Gastroesophageal sphincter (tissue), 4 donors: ENCODE measurements around the gene FZR1. TPM values are rescaled to one million over a fixed set of nuclear protein-coding genes. Genes with fewer than 3 reads are reported as not detected.

Experiments used
- ATAC-seq: fragments of 150-250 bp; one replicate; pipeline ENCODE4 v1.9.1; 2016; ENCODE audit warnings: mild to moderate bottlenecking, moderate library complexity
- H3K27ac ChIP-seq, 4 donors: fragments of 200-600 bp; sonication (generic) in 3 of 4; 1 replicate in 3 of 4; 2 replicates in 1 of 4; pipeline ENCODE4 v1.5.1; 2016 to 2019
- H3K27me3 ChIP-seq: fragments of 200-600 bp; sonication (generic); one replicate; pipeline ENCODE4 v1.5.1; 2019
- H3K36me3 ChIP-seq, 2 donors: fragments of 200-600 bp; sonication (generic); one replicate each; pipeline ENCODE4 v1.5.1; 2019; ENCODE audit warnings: control low read depth in 1 of 2
- H3K4me1 ChIP-seq, 3 donors: fragments of 200-600 bp; sonication (generic); 1 replicate in 2 of 3; 2 replicates in 1 of 3; pipeline ENCODE4 v1.5.1; 2016 to 2019; ENCODE audit warnings: control low read depth in 2 of 3
- H3K4me3 ChIP-seq, 2 donors: fragments of 200-600 bp; sonication (generic); one replicate each; pipeline ENCODE4 v1.5.1; 2019; ENCODE audit warnings: mild to moderate bottlenecking in 1 of 2, moderate library complexity in 1 of 2
- H3K9me3 ChIP-seq, 3 donors: fragments of 200-600 bp; sonication (generic); one replicate each; pipeline ENCODE4 v1.5.1; 2017 to 2019; ENCODE audit warnings: control low read depth in 2 of 3
- EP300 ChIP-seq: sonication (generic); formaldehyde crosslinking; IDR thresholded peaks from one replicate; pipeline ENCODE4 v1.6.1; 2017; ENCODE audit warnings: antibody characterized with exemption, mild to moderate bottlenecking
- POLR2A ChIP-seq, 2 donors: fragments of 450-650 bp; IDR thresholded peaks; one replicate each; pipeline ENCODE4 v1.6.1; 2017; ENCODE audit warnings: antibody characterized with exemption in 2 of 2, mild to moderate bottlenecking in 2 of 2, moderate library complexity in 1 of 2
- POLR2AphosphoS5 ChIP-seq: sonication (generic); formaldehyde crosslinking; IDR thresholded peaks from one replicate; pipeline ENCODE4 v1.6.1; 2017; ENCODE audit warnings: antibody characterized with exemption
- WGBS, 2 donors: methylation state at CpG; one replicate each; pipeline ENCODE4 v1.1.5; 2018; ENCODE audit warnings: low coverage in 1 of 2; 5-methylcytosine and 5-hydroxymethylcytosine counted together
- total RNA-seq, 4 donors: library from RNA; depleted of rRNA; stranded (reverse); fragments of >200 nt; gene quantifications; one replicate each; pipeline ENCODE4 v1.1.0, GENCODE V29; 2016
- TF ChIP-seq, protein P1 (sequence below), 4 experiments: fragments of 200-600 bp in 2 of 4; fragments of 450-650 bp in 2 of 4; sonication (generic) in 1 of 4; IDR thresholded peaks; one replicate each; pipeline ENCODE4 v1.5.1; 2017 to 2019; ENCODE audit warnings: antibody characterized with exemption in 4 of 4, mild to moderate bottlenecking in 2 of 4, moderate library complexity in 2 of 4

The FZR1 gene
- total RNA-seq, 4 donors from 2014 or later, result 17.6 to 32.9 (median 23.0) TPM

DNA sequence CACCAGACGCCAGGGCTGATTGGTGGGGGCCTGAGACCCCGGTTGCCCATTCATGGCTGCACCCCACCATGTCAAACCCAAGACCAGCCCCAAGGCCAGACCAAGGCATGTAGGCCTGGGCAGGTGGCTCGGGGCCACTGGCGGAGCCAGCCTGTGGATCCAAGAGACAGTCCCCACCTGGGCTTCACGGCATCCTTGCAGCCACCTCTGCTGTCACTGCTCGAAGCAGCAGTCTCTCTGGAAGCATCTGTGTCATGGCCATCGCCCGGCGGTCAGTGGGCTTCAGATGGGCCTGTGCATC, 29.1 kb downstream of the FZR1 start:
- Histone ChIP-seq H3K27me3 (no peaks in the 10 kb centered on the region), H3K9me3 (no peaks in the 10 kb centered on the region), H3K27ac (no peak overlapping the region), H3K4me3 (no peak overlapping the region), H3K36me3 (peaks cover 0 to 80% of the 10 kb centered on the region in 2 donors), H3K4me1 (peaks cover 0 to 28% (median 0%) of the 10 kb centered on the region in 3 donors)
- ATAC-seq, result no peak
- TF ChIP-seq POLR2A (IDR thresholded peaks at IDR 0.05) (no peak), POLR2AphosphoS5 (no peak), EP300 (no peak)
- TF ChIP-seq, protein P1, sequence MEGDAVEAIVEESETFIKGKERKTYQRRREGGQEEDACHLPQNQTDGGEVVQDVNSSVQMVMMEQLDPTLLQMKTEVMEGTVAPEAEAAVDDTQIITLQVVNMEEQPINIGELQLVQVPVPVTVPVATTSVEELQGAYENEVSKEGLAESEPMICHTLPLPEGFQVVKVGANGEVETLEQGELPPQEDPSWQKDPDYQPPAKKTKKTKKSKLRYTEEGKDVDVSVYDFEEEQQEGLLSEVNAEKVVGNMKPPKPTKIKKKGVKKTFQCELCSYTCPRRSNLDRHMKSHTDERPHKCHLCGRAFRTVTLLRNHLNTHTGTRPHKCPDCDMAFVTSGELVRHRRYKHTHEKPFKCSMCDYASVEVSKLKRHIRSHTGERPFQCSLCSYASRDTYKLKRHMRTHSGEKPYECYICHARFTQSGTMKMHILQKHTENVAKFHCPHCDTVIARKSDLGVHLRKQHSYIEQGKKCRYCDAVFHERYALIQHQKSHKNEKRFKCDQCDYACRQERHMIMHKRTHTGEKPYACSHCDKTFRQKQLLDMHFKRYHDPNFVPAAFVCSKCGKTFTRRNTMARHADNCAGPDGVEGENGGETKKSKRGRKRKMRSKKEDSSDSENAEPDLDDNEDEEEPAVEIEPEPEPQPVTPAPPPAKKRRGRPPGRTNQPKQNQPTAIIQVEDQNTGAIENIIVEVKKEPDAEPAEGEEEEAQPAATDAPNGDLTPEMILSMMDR (IDR thresholded peaks at IDR 0.05), result no peak
- WGBS, 2 donors, result 100% methylated on average over 2 of the region's 9 CpGs; no CpG with 5 or more reads in 1 of the 2 donors

DNA sequence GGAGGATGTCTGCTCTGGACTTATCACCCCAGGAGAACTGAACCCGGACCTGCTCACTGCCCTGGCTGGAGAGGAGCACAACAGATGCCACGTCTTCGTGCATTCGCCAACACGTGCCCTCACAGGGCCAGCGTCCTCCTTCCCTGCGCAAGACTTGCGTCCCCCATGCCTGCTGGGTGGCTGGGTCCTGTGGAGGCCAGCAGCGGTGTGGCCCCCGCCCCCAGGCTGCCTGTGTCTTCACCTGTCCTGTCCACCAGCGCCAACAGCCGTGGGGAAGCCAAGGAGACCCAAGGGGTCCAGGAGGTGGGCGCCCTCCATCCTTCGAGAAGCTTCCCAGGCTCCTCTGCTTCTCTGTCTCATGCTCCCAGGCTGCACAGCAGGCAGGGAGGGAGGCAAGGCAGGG, 29.5 kb downstream of the FZR1 start:
- H3K9me3 ChIP-seq, result no peaks in the 10 kb centered on the region
- peak overlapping the region in 2 of 4 donors; percentile 37 to 66 for H3K27ac ChIP-seq
- peaks cover 0 to 28% (median 0%) of the 10 kb centered on the region in 3 donors for H3K4me1 ChIP-seq
- WGBS, 2 donors, result 100% methylated on average over 2 of the region's 14 CpGs; no CpG with 5 or more reads in 1 of the 2 donors
- no peak overlapping the region for H3K4me3 ChIP-seq
- no peak for TF ChIP-seq POLR2AphosphoS5
- no peak for TF ChIP-seq EP300
- TF ChIP-seq POLR2A (IDR thresholded peaks at IDR 0.05), result no peak
- TF ChIP-seq, protein P1 (IDR thresholded peaks at IDR 0.05), result no peak
- no peak for ATAC-seq
- no peaks in the 10 kb centered on the region for H3K27me3 ChIP-seq
- peaks cover 0 to 77% of the 10 kb centered on the region in 2 donors for H3K36me3 ChIP-seq

DNA sequence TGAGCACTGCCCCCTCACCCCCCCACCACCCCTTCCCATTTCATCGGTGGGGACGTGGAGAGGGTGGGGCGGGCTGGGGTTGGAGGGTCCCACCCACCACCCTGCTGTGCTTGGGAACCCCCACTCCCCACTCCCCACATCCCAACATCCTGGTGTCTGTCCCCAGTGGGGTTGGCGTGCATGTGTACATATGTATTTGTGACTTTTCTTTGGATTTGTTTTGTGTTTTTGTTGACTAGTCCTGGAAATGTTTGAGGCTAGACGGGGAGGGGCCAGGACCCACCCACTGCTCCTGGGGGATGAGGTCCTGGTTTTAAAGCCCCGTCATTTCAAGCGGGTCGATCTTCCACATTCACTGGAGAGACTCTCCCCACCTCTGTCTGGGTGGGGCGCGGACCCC, 29.9 kb downstream of the FZR1 start:
- Histone ChIP-seq H3K4me1 (peaks cover 0 to 28% (median 0%) of the 10 kb centered on the region in 3 donors), H3K27ac (peak overlapping the region in 3 of 4 donors; percentile 3 to 66 (median 37)), H3K27me3 (no peaks in the 10 kb centered on the region), H3K36me3 (peaks cover 0 to 72% of the 10 kb centered on the region in 2 donors), H3K9me3 (no peaks in the 10 kb centered on the region), H3K4me3 (no peak overlapping the region)
- WGBS, 2 donors, result 80% methylated on average over 1 of the region's 10 CpGs; no CpG with 5 or more reads in 1 of the 2 donors
- TF ChIP-seq POLR2AphosphoS5, result no peak
- TF ChIP-seq POLR2A (IDR thresholded peaks at IDR 0.05), result no peak
- TF ChIP-seq, protein P1 (IDR thresholded peaks at IDR 0.05), result no peak
- no peak for TF ChIP-seq EP300
- no peak for ATAC-seq

DNA sequence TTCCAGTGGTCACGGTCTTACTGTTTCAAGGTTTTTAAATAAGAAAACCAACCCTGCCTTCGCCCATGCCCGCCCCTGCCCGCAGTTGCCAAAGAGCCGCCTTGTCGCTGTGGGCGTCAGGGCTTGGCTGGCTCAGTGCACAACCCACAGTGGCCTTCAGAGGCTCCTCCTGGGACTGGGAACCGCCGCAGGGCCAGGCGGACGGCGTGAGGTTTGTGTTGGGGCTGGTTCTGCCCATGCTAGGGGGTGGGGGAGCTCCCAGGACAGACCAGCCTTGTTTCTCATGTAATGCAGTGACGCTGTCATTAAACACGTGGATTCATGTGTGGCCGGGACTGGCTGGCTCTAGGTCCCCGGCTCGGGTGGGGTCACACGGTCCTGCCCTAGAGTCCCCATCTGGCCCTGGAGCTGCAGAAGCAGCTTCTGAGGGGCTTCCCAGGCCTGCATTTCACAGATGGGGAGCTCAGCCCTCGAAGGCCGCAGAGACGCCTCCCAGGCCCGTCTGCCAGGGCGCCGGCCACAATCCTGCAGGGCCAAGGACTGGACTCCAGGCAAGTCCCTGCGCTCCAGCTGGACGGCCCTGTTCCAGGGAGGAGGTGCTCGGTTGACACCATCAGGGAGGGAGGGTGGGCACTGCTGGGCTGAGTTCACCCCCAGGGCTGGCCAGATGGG, 30.5 kb downstream of the FZR1 start:
- H3K27ac ChIP-seq, result peak overlapping the region in 3 of 4 donors; percentile 37 to 66 (median 42)
- peaks cover 0 to 28% (median 0%) of the 10 kb centered on the region in 3 donors for H3K4me1 ChIP-seq
- peak overlapping the region in 1 of 2 donors; percentile 16 for H3K4me3 ChIP-seq
- no CpG with 5 or more reads among the region's 27 CpGs for WGBS, 2 donors
- peak; percentile 42 for ATAC-seq
- no peaks in the 10 kb centered on the region for H3K27me3 ChIP-seq
- TF ChIP-seq POLR2A (IDR thresholded peaks at IDR 0.05) (no peak), EP300 (no peak), POLR2AphosphoS5 (no peak)
- TF ChIP-seq, protein P1 (IDR thresholded peaks at IDR 0.05), result no peak
- H3K9me3 ChIP-seq, result no peaks in the 10 kb centered on the region
- H3K36me3 ChIP-seq, result peaks cover 0 to 67% of the 10 kb centered on the region in 2 donors

DNA sequence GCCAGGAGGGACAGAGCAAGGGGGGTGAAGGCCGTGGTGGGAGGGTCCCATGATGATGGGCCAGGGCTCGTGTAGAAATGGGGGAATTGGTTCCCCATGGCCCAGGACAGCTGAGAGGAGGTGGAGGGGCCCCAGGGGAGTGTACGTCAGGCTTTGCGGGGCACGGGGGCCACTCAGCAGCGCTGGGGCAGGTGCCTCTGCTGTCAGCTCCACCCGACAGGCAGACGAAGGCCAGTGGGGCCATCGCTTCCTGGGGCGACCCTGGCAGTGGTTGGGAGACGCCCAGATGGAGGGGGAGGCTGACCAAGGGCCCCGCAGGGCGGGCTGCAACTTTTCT, 31.0 kb downstream of the FZR1 start:
- ATAC-seq, result peak; percentile 5
- H3K27ac ChIP-seq, result peak overlapping the region in 3 of 4 donors; percentile 37 to 66 (median 42)
- H3K4me3 ChIP-seq, result peak overlapping the region in 1 of 2 donors; percentile 16

More for the DNA sequence above, 31.0 kb downstream of the FZR1 start:
- Histone ChIP-seq H3K4me1 (peaks cover 0 to 28% (median 0%) of the 10 kb centered on the region in 3 donors), H3K27me3 (no peaks in the 10 kb centered on the region), H3K36me3 (peaks cover 0 to 62% of the 10 kb centered on the region in 2 donors), H3K9me3 (no peaks in the 10 kb centered on the region)
- WGBS, 2 donors, result no CpG with 5 or more reads among the region's 13 CpGs
- TF ChIP-seq POLR2AphosphoS5 (no peak), EP300 (no peak), POLR2A (IDR thresholded peaks at IDR 0.05) (no peak)
- TF ChIP-seq, protein P1 (IDR thresholded peaks at IDR 0.05), result no peak
